IPS DF 6.9 (cell line): ENCODE measurements around the gene CALR3.
"Not testable (repeated sequence)": the region's sequence is repeated elsewhere in the genome, so short reads cannot be mapped to it uniquely, and the experiment has no call there.

Source experiments
- DNase-seq: peaks from one replicate; pipeline ENCODE4 v3.0.0-alpha.2; 2013; ENCODE audit warnings: low read depth, low spot score
- H3K27ac ChIP-seq: one replicate; pipeline ENCODE4 v1.5.1; 2013; ENCODE audit warnings: low read length, control low read depth
- H3K27me3 ChIP-seq: 2 replicates; pipeline ENCODE4 v1.6.1; 2013; ENCODE audit warnings: mild to moderate bottlenecking, low read length; ENCODE audit not compliant: control insufficient read depth, insufficient read depth
- H3K36me3 ChIP-seq: 2 replicates; pipeline ENCODE4 v1.6.1; 2013; ENCODE audit warnings: low read length; ENCODE audit not compliant: control insufficient read depth, insufficient read depth
- H3K4me1 ChIP-seq: 2 replicates; pipeline ENCODE4 v1.6.1; 2013; ENCODE audit warnings: low read length; ENCODE audit not compliant: control insufficient read depth, insufficient read depth
- H3K4me3 ChIP-seq: 2 replicates; pipeline ENCODE4 v1.5.1; 2013; ENCODE audit warnings: mild to moderate bottlenecking, low read length
- H3K9me3 ChIP-seq: 2 replicates; pipeline ENCODE4 v1.6.1; 2013; ENCODE audit warnings: low read length, inconsistent platforms; ENCODE audit not compliant: control insufficient read depth, insufficient read depth
- WGBS: extraction: QIAGEN DNeasy Blood & Tissue Kit; methylation state at CpG from one replicate; pipeline ENCODE4 v1.1.7; 2013; ENCODE audit warnings: mixed read lengths, missing lambda C conversion rate; ENCODE audit not compliant: insufficient read length, insufficient coverage; 5-methylcytosine and 5-hydroxymethylcytosine counted together

Gene CALR3, protein sequence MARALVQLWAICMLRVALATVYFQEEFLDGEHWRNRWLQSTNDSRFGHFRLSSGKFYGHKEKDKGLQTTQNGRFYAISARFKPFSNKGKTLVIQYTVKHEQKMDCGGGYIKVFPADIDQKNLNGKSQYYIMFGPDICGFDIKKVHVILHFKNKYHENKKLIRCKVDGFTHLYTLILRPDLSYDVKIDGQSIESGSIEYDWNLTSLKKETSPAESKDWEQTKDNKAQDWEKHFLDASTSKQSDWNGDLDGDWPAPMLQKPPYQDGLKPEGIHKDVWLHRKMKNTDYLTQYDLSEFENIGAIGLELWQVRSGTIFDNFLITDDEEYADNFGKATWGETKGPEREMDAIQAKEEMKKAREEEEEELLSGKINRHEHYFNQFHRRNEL

DNA sequence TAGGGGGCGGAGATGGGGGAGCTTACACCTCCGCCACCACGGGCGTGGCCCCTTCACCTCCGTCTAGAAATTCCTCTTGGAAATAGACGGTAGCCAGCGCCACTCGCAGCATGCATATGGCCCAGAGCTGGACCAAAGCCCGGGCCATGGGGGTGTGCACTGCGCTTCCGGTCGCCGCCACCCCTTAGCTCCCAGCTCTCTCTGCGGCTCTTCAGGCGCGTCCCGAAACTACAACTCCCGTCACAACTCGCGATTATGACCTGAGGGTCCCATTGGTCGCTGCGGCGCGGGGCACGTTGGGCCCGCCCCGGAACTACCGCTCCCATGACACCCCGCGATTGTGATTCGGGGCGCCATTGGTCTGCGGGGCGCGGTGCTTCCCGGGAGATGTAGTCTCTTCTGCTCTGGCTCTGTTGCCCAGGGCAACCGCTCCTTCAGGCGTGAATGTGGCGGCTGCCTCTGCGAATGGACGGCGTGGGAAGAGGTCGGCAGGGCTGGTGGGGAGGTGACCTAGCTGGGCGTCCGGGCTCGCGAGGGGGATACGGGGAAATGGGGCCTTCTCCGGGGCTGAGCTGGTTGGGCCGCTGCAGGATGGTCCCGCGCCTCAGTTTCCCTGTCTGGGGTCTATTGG, at the start of gene CALR3, which contains the start of gene C19orf44:
TSS of gene CALR3 (minus strand) at position 186 of the 631 bp plus-strand sequence. CDS start at position 148, 38 bp downstream.
TSS of gene C19orf44 (plus strand) at position 413 of the 631 bp plus-strand sequence. CDS start 4,399 bp downstream, outside the sequence.
- no CpG with 5 or more reads among the region's 52 CpGs for WGBS
- Histone ChIP-seq H3K4me3 (peak within 1 kb of the TSS; percentile 76), H3K9me3 (no peaks in the 10 kb centered on the region), H3K27ac (no peak within 1 kb of the TSS), H3K4me1 (no peaks in the 10 kb centered on the region), H3K36me3 (no peaks in the 10 kb centered on the region), H3K27me3 (no peaks in the 10 kb centered on the region)
- peak; percentile 92 for DNase-seq

DNA sequence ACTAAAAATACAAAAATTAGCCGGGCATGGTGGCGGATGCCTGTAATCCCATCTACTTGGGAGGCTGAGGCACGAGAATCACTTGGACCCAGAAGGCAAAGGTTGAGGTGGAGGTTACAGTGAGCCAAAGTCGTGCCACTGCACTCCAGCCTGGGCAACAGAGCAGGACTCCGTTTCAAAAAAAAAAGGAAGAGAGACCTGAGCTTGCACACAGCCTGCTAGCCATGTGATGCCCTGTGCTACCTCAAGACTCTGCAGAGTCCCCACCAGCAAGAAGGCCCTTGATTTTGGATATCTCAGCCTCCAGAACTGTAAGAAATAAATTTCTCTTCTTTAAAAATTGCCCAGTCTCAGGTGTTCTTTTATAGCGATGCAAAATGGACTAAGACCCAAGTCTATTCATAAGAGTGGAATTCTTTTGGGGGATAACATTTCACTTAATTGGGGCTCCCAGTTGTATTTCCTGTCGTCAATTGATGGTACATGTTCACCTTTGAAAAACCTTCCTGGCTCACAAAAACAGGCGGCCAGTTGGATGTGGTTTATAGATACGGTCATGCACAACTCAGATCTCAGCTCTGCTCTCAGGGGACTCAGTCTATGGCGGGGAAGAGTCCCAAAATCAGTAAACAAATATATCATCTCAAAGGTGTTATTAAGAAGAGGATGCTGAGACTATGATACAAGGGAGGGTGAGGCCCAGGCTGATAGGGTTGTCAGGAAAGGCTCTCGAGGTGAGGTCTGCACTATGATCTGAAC, 48.7 kb upstream of the CALR3 start:
- DNase-seq: no peak
- Histone ChIP-seq H3K36me3 (no peaks in the 10 kb centered on the region), H3K4me1 (no peaks in the 10 kb centered on the region), H3K27ac (no peak overlapping the region), H3K27me3 (no peaks in the 10 kb centered on the region), H3K4me3 (no peak overlapping the region), H3K9me3 (no peaks in the 10 kb centered on the region)
- no CpG with 5 or more reads among the region's 11 CpGs for WGBS

DNA sequence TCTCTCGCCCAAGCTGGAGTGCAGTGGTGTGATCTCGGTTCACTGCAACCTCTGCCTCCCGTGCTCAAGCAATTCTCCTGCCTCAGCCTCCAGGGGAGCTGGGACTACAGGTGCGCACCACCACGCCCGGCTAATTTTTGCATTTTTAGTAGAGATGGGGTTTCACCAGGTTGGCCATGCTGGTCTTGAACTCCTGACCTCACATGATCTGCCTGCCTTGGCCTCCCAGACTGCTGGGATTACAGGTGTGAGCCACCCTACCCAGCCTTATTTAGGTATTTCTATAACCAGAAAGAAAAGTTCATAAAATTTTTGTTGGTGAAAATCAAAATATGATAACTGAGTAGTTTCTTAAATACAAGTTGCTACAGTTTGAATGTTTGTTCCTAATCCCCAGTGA, 47.8 kb upstream of the CALR3 start:
- not testable (repeated sequence) for H3K27me3 ChIP-seq, H3K9me3 ChIP-seq, DNase-seq, H3K27ac ChIP-seq, H3K36me3 ChIP-seq, H3K4me3 ChIP-seq, H3K4me1 ChIP-seq
- no CpG with 5 or more reads among the region's 6 CpGs for WGBS

DNA sequence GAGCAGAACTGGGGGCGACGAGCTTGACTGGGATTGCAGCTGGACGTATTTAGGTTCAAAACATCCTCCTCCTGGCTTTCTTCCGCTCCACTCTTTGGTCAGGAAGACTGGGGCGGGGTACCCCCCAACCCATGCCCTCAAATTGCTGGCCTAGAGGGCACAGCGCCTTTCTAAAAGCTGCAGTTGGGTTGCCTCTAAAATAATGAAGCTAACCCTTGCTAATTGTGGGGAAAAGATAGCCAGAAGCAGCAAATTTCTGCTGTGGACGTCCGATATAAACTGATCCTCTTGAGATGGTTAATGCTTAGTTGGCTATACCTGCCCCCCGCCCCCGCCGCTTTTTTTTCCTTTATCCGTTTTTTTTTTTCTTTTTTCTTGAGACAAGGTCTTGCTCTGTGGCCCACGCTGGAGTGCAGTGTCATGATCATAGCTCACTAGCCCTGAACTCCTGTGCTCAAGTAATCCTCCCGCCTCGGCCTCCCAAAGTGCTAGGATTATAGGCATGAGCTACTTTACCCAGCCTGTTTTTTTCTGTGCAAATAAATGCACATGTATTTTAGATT, 47.0 kb upstream of the CALR3 start:
- DNase-seq: no peak
- H3K9me3 ChIP-seq: no peaks in the 10 kb centered on the region
- no peaks in the 10 kb centered on the region for H3K4me1 ChIP-seq
- no peak overlapping the region for H3K27ac ChIP-seq
- WGBS: no CpG with 5 or more reads among the region's 15 CpGs
- H3K36me3 ChIP-seq: no peaks in the 10 kb centered on the region
- peak overlapping the region; percentile 85 for H3K4me3 ChIP-seq
- no peaks in the 10 kb centered on the region for H3K27me3 ChIP-seq

DNA sequence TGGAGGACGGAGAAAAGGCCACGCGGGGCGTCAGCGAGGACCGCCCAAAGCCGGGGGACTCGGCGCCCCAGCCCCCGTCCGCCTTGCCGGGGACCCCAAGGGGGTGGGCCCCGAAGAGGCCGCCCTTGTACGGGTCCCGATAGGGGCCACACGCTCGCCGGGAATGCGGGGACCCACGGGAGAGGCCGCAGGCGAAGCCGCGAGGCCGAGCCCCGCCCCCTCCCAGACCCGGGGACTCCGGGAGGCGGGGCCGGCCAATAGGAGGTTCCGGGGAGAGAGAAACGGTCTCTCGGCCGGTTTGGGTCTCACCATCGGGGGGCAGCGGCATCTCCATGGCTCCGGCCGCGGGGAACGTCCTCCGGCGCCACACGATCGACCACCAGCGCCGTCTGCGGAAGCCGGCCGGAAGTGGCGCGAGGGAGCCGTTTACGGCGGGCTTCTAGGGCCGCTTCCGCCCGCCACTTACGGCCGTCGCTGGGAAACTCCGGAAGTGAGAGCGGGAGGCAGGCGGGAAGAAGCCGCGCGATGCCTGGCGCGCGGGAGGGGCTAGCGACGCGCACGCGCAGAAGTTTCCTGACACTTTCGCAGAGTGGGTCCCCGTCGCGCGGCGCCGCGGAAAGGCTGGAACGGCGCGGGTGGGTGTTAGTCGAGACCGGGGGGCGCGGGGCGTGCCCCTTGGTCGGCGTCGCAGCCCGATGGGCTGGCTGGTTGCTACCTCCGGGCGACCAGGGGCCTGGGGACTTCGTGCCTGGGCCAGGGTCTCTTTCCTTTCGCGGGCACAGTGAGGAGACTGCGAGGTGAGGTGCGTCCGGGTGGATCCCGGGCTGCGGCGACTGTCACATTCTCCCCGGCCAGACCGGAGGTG, 46.3 kb upstream of the CALR3 start, which contains the start of gene CHERP:
TSS of gene CHERP (minus strand) at position 393 of the 865 bp plus-strand sequence. CDS start at position 334, 59 bp downstream.
- peak; percentile 82 for DNase-seq
- H3K4me3 ChIP-seq: peak within 1 kb of the TSS; percentile 85
- WGBS: no CpG with 5 or more reads among the region's 108 CpGs

DNA sequence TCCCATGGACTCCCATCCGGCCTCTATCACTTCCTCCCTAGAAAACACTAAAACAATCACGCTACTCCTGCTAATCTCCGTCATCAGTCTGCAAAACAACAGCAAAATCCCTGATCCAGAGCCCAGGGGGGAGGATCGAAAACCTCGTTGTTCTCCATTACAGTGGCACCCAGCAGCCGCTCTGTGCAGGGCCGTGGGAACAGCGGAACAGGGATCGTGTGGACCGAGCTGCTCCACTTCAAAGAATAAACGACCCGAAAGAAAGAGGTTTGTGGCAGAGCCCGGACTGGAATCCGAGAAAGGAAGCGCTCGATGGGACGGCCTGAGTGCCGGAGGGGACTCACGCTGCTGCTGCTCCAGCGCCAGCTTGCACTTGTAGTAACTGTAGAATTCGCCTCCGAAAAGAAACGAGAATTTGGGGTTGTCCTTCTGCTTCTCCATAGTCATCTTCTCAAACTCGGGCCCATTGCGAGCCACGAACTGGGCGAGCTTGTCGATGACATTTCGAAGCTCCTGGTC, 45.6 kb upstream of the CALR3 start:
- no peaks in the 10 kb centered on the region for H3K9me3 ChIP-seq
- H3K27ac ChIP-seq: no peak overlapping the region
- WGBS: no CpG with 5 or more reads among the region's 29 CpGs
- DNase-seq: no peak
- H3K27me3 ChIP-seq: no peaks in the 10 kb centered on the region
- H3K4me1 ChIP-seq: no peaks in the 10 kb centered on the region
- 0 out of 2 replicates have a peak, but pooled peaks cover 6% of the 10 kb centered on the region for H3K36me3 ChIP-seq
- H3K4me3 ChIP-seq: peak overlapping the region; percentile 85

More for the DNA sequence above, 46.3 kb upstream of the CALR3 start, which contains the start of gene CHERP:
- H3K9me3 ChIP-seq: no peaks in the 10 kb centered on the region
- H3K27me3 ChIP-seq: no peaks in the 10 kb centered on the region
- H3K27ac ChIP-seq: no peak within 1 kb of the TSS
- H3K4me1 ChIP-seq: no peaks in the 10 kb centered on the region
- H3K36me3 ChIP-seq: 0 out of 2 replicates have a peak, but pooled peaks cover 6% of the 10 kb centered on the region

DNA sequence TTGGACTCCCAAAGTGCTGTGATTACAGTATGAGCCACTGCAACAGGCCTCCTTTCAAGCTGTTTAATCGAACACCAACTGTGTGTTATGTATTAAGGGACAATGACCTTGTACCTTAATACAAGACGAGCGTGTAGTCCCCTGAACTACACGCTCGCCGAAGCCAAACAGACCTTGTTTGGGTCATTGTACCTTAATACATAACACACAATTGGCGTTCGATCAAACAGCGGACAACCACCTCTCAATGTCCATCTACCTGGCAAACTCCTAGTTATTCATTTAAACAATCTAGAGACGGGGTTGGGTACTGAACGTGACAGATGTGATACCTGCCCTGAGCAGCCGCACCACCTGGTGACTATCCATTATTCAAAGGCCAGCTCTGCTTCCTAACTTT, 45.0 kb upstream of the CALR3 start:
- H3K4me1 ChIP-seq: no peaks in the 10 kb centered on the region
- no peak overlapping the region for H3K27ac ChIP-seq
- H3K27me3 ChIP-seq: no peaks in the 10 kb centered on the region
- no peaks in the 10 kb centered on the region for H3K9me3 ChIP-seq
- peak overlapping the region; percentile 85; the same call in 1 of the 2 replicates for H3K4me3 ChIP-seq
- H3K36me3 ChIP-seq: peaks cover 8% of the 10 kb centered on the region; the same call in 1 of the 2 replicates
- no CpG with 5 or more reads among the region's 12 CpGs for WGBS
- DNase-seq: no peak

DNA sequence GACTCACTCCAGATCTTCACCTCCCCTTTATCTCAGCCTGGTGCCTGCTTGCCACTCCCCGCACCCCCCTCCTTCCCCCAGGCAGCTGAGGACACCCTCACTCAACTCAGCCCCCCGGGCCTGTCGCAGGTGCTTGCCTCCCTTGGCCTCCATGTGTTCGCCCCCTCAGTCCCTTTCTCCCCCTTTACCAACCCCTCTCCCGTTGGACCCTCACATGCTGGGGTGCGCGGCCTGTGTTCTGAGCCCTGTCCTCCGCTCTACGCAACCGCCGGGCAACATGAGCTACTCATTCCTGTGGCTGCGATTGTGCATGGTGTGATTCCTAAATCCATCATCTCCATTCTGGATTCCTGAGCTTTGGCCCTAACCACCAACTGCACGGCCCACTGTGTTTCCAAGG, 41.1 kb upstream of the CALR3 start:
- peaks cover 32% of the 10 kb centered on the region for H3K36me3 ChIP-seq
- no peak overlapping the region for H3K4me3 ChIP-seq
- H3K27ac ChIP-seq: no peak overlapping the region
- WGBS: no CpG with 5 or more reads among the region's 13 CpGs
- H3K4me1 ChIP-seq: no peaks in the 10 kb centered on the region
- DNase-seq: no peak
- H3K9me3 ChIP-seq: no peaks in the 10 kb centered on the region
- no peaks in the 10 kb centered on the region for H3K27me3 ChIP-seq

DNA sequence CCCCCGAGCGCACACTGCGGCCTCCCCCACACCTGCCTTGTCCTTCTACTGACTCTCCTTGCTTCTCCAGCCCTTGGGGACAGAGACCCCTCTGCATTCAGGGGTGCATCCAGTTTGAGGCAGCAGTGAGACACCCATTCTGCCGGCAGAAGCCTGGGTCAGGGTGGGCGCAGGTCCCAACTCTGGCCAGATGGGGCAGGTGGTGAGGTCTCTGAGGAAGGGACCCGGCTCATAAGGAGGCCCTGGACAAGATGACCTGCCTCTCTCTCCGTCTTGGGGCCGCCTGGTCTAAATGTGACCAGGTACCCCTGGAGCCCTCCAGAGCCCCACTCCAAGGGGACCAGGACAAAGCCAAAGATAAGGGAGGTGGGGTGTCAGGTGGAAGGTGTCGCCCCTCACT, 40.2 kb upstream of the CALR3 start:
- no peak overlapping the region for H3K27ac ChIP-seq
- no peaks in the 10 kb centered on the region for H3K4me1 ChIP-seq
- peaks cover 40% of the 10 kb centered on the region for H3K36me3 ChIP-seq
- no CpG with 5 or more reads among the region's 9 CpGs for WGBS
- no peaks in the 10 kb centered on the region for H3K27me3 ChIP-seq
- no peaks in the 10 kb centered on the region for H3K9me3 ChIP-seq
- H3K4me3 ChIP-seq: no peak overlapping the region
- no peak for DNase-seq
